ENCODE measurements around the gene HMGA1. TPM values are rescaled to one million over a fixed set of nuclear protein-coding genes. Genes with fewer than 3 reads are reported as not detected.

The HMGA1 gene
- total and polyA plus RNA-seq, 2 experiments from 2014 or later: 1,411 to 2,052 TPM

DNA sequence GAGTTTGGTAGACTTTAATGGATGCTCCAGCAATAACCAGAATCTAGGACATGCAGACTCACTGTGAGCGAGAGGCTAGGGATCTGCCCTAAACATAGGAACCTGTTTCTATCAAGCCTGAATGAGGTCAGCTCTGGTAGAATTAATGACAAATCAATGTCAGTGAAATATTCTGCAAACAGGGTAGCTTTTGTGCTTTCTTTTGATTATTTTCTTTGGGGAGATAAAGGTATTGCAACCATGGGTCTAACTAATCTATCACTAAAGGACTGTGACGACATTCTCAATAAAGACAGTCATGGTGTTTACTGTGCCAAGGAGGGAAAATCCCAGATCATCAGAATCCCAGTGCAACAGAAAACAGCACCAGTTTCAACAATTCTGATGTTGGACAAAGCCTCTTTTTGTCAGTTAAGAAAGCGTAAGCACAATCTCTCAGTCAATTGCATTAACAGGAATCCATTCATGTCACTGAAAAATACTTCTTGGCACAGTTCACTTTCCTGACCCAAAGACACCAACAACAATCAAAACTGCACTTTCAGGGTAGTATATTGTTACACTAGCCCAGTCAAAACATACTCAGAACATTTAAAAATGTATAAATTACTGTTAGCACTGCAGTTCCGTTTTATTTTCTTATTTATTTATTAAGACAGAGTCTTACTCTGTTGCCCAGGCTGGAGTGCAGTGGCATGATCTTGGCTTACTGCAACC, 48.9 kb downstream of the HMGA1 start:
- no peak overlapping the region for H3K4me3 Mint-ChIP-seq
- no peak overlapping the region for H2AFZ ChIP-seq
- H3K36me3 ChIP-seq (ENCODE audit: insufficient read depth): peaks cover 14% of the 10 kb centered on the region; the same call in 1 of the 2 replicates
- no peaks in the 10 kb centered on the region for H3K27me3 ChIP-seq (ENCODE audit: insufficient read depth)
- no peak for TF ChIP-seq STAT1 (IDR thresholded peaks at IDR 0.05; ENCODE audit: unreplicated experiment)
- no peak overlapping the region for H3K4me2 ChIP-seq
- H3K27ac Mint-ChIP-seq: no peak overlapping the region
- H3K9me3 Mint-ChIP-seq: no peaks in the 10 kb centered on the region
- H4K20me1 ChIP-seq (replicated peaks; ENCODE audit: insufficient read depth): no peaks in the 10 kb centered on the region; the same call in 1 of the 2 replicates
- DNase-seq (ENCODE audit: low spot score): no peak
- H3K27me3 Mint-ChIP-seq (ENCODE audit: insufficient read depth, low read depth, poor library complexity): no peaks in the 10 kb centered on the region
- H3K4me1 Mint-ChIP-seq: no peaks in the 10 kb centered on the region
- no peaks in the 10 kb centered on the region for H3K9me2 ChIP-seq (ENCODE audit: insufficient read depth)
- no peak for ATAC-seq
- no peak overlapping the region for H3K4me3 ChIP-seq
- no peaks in the 10 kb centered on the region for H3K79me2 ChIP-seq (replicated peaks; ENCODE audit: insufficient read depth)
- no peaks in the 10 kb centered on the region for H3K4me1 ChIP-seq (ENCODE audit: insufficient read depth)
- H3K36me3 Mint-ChIP-seq (ENCODE audit: low read depth): peaks cover 2% of the 10 kb centered on the region; the same call in 1 of the 3 replicates
- H3K27ac ChIP-seq (ENCODE audit: low read depth): no peak overlapping the region
- no peaks in the 10 kb centered on the region for H3F3A ChIP-seq (replicated peaks; ENCODE audit: low read depth)

DNA sequence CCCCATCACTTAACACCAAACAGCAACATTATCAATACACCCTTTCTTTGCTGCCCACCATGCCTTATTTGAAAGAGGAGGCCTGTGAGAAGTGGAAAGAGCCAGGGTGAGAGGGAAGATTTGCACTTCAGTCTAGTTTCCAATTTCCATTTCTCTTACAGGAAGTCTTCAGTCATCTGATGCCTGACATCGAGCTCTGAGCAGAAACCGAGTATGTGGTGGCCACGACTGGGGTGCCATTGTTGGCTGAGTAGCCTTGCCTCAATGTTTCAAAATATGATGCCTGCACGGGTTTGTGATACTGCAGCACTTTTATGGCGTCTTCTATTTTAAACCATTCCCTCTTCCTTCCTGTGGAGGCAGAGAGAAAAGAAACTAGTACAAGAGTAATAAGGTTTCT, 51.9 kb downstream of the HMGA1 start:
- ATAC-seq: no peak
- no peak overlapping the region for H3K27ac ChIP-seq (ENCODE audit: low read depth)
- TF ChIP-seq CREB1 (CRISPR knock-in tag; IDR thresholded peaks at IDR 0.05; ENCODE audit: low read depth): no peak
- TF ChIP-seq NANOG (IDR thresholded peaks at IDR 0.05; ENCODE audit: borderline replicate concordance): no peak
- TF ChIP-seq, protein P1, sequence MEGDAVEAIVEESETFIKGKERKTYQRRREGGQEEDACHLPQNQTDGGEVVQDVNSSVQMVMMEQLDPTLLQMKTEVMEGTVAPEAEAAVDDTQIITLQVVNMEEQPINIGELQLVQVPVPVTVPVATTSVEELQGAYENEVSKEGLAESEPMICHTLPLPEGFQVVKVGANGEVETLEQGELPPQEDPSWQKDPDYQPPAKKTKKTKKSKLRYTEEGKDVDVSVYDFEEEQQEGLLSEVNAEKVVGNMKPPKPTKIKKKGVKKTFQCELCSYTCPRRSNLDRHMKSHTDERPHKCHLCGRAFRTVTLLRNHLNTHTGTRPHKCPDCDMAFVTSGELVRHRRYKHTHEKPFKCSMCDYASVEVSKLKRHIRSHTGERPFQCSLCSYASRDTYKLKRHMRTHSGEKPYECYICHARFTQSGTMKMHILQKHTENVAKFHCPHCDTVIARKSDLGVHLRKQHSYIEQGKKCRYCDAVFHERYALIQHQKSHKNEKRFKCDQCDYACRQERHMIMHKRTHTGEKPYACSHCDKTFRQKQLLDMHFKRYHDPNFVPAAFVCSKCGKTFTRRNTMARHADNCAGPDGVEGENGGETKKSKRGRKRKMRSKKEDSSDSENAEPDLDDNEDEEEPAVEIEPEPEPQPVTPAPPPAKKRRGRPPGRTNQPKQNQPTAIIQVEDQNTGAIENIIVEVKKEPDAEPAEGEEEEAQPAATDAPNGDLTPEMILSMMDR (conservative IDR thresholded peaks at IDR 0.05; ENCODE audit: low read depth in 2 of 2): no peak
- no peak for TF ChIP-seq JUNB (IDR thresholded peaks at IDR 0.05; ENCODE audit: unreplicated experiment)
- TF ChIP-seq, protein P2, sequence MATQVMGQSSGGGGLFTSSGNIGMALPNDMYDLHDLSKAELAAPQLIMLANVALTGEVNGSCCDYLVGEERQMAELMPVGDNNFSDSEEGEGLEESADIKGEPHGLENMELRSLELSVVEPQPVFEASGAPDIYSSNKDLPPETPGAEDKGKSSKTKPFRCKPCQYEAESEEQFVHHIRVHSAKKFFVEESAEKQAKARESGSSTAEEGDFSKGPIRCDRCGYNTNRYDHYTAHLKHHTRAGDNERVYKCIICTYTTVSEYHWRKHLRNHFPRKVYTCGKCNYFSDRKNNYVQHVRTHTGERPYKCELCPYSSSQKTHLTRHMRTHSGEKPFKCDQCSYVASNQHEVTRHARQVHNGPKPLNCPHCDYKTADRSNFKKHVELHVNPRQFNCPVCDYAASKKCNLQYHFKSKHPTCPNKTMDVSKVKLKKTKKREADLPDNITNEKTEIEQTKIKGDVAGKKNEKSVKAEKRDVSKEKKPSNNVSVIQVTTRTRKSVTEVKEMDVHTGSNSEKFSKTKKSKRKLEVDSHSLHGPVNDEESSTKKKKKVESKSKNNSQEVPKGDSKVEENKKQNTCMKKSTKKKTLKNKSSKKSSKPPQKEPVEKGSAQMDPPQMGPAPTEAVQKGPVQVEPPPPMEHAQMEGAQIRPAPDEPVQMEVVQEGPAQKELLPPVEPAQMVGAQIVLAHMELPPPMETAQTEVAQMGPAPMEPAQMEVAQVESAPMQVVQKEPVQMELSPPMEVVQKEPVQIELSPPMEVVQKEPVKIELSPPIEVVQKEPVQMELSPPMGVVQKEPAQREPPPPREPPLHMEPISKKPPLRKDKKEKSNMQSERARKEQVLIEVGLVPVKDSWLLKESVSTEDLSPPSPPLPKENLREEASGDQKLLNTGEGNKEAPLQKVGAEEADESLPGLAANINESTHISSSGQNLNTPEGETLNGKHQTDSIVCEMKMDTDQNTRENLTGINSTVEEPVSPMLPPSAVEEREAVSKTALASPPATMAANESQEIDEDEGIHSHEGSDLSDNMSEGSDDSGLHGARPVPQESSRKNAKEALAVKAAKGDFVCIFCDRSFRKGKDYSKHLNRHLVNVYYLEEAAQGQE (IDR thresholded peaks at IDR 0.05; ENCODE audit: unreplicated experiment): no peak
- TF ChIP-seq ZNF331 (CRISPR knock-in tag; IDR thresholded peaks at IDR 0.05; ENCODE audit: low read depth): no peak
- no peak for TF ChIP-seq STAT1 (IDR thresholded peaks at IDR 0.05; ENCODE audit: unreplicated experiment)
- TF ChIP-seq, protein P3, sequence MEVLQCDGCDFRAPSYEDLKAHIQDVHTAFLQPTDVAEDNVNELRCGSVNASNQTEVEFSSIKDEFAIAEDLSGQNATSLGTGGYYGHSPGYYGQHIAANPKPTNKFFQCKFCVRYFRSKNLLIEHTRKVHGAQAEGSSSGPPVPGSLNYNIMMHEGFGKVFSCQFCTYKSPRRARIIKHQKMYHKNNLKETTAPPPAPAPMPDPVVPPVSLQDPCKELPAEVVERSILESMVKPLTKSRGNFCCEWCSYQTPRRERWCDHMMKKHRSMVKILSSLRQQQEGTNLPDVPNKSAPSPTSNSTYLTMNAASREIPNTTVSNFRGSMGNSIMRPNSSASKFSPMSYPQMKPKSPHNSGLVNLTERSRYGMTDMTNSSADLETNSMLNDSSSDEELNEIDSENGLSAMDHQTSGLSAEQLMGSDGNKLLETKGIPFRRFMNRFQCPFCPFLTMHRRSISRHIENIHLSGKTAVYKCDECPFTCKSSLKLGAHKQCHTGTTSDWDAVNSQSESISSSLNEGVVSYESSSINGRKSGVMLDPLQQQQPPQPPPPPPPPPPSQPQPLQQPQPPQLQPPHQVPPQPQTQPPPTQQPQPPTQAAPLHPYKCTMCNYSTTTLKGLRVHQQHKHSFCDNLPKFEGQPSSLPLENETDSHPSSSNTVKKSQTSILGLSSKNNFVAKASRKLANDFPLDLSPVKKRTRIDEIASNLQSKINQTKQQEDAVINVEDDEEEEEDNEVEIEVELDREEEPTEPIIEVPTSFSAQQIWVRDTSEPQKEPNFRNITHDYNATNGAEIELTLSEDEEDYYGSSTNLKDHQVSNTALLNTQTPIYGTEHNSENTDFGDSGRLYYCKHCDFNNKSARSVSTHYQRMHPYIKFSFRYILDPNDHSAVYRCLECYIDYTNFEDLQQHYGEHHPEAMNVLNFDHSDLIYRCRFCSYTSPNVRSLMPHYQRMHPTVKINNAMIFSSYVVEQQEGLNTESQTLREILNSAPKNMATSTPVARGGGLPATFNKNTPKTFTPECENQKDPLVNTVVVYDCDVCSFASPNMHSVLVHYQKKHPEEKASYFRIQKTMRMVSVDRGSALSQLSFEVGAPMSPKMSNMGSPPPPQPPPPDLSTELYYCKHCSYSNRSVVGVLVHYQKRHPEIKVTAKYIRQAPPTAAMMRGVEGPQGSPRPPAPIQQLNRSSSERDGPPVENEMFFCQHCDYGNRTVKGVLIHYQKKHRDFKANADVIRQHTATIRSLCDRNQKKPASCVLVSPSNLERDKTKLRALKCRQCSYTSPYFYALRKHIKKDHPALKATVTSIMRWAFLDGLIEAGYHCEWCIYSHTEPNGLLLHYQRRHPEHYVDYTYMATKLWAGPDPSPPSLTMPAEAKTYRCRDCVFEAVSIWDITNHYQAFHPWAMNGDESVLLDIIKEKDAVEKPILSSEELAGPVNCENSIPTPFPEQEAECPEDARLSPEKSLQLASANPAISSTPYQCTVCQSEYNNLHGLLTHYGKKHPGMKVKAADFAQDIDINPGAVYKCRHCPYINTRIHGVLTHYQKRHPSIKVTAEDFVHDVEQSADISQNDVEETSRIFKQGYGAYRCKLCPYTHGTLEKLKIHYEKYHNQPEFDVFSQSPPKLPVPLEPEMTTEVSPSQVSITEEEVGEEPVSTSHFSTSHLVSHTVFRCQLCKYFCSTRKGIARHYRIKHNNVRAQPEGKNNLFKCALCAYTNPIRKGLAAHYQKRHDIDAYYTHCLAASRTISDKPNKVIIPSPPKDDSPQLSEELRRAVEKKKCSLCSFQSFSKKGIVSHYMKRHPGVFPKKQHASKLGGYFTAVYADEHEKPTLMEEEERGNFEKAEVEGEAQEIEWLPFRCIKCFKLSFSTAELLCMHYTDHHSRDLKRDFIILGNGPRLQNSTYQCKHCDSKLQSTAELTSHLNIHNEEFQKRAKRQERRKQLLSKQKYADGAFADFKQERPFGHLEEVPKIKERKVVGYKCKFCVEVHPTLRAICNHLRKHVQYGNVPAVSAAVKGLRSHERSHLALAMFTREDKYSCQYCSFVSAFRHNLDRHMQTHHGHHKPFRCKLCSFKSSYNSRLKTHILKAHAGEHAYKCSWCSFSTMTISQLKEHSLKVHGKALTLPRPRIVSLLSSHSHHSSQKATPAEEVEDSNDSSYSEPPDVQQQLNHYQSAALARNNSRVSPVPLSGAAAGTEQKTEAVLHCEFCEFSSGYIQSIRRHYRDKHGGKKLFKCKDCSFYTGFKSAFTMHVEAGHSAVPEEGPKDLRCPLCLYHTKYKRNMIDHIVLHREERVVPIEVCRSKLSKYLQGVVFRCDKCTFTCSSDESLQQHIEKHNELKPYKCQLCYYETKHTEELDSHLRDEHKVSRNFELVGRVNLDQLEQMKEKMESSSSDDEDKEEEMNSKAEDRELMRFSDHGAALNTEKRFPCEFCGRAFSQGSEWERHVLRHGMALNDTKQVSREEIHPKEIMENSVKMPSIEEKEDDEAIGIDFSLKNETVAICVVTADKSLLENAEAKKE (CRISPR knock-in tag; IDR thresholded peaks at IDR 0.05): no peak
- TF ChIP-seq POLR2AphosphoS5 (IDR thresholded peaks at IDR 0.05; ENCODE audit: low read depth): no peak

More for the DNA sequence above, 51.9 kb downstream of the HMGA1 start:
- Histone ChIP-seq H3K36me3 (ENCODE audit: insufficient read depth) (peaks cover 4% of the 10 kb centered on the region; the same call in 1 of the 2 replicates), H3K79me2 (replicated peaks; ENCODE audit: insufficient read depth) (no peaks in the 10 kb centered on the region), H3K4me1 (ENCODE audit: insufficient read depth) (no peaks in the 10 kb centered on the region), H2AFZ (no peak overlapping the region), H3K4me3 (no peak overlapping the region), H3K9me2 (ENCODE audit: insufficient read depth) (no peaks in the 10 kb centered on the region), H3F3A (replicated peaks; ENCODE audit: low read depth) (no peaks in the 10 kb centered on the region; the same call in 1 of the 2 replicates), H3K4me2 (no peak overlapping the region), H3K27me3 (ENCODE audit: insufficient read depth) (no peaks in the 10 kb centered on the region), H4K20me1 (replicated peaks; ENCODE audit: insufficient read depth) (no peaks in the 10 kb centered on the region; the same call in none of the 2 replicates)
- Mint-ChIP-seq H3K4me3 (no peak overlapping the region), H3K9me3 (no peaks in the 10 kb centered on the region), H3K4me1 (no peaks in the 10 kb centered on the region), H3K36me3 (ENCODE audit: low read depth) (peaks cover 17% of the 10 kb centered on the region), H3K27me3 (ENCODE audit: insufficient read depth, low read depth, poor library complexity) (no peaks in the 10 kb centered on the region), H3K27ac (no peak overlapping the region)
- no peak for DNase-seq (ENCODE audit: low spot score)
